Astrocyte (in vitro differentiated cells and primary cell): ENCODE data around the gene B4GALT5. TPM values are rescaled to one million over a fixed set of nuclear protein-coding genes. Genes with fewer than 3 reads are reported as not detected.

Experiments used
- DNase-seq: peaks from one replicate; pipeline ENCODE4 v3.0.0-alpha.2; 2010; ENCODE audit warnings: low read depth
- FAIRE-seq: peaks from 2 replicates; lab custom pipeline; 2011; peaks lifted over from hg19 to GRCh38; lab: Jason Lieb, UNC
- H2AFZ ChIP-seq: 2 replicates; pipeline ENCODE4 v1.6.0; 2012; ENCODE audit warnings: low read depth, low read length, inconsistent platforms
- H3K27ac ChIP-seq: 2 replicates; pipeline ENCODE4 v1.5.1; 2011; ENCODE audit warnings: low read depth, low read length, inconsistent platforms
- H3K27me3 ChIP-seq: 2 replicates; pipeline ENCODE4 v1.6.0; 2011; ENCODE audit warnings: low read length, inconsistent platforms; ENCODE audit not compliant: insufficient read depth
- H3K36me3 ChIP-seq: 2 replicates; pipeline ENCODE4 v1.5.1; 2011; ENCODE audit warnings: low read length, inconsistent platforms; ENCODE audit not compliant: insufficient read depth
- H3K4me1 ChIP-seq: 2 replicates; pipeline ENCODE4 v1.5.1; 2011; ENCODE audit warnings: low read length, inconsistent platforms; ENCODE audit not compliant: insufficient read depth
- H3K4me2 ChIP-seq: 2 replicates; pipeline ENCODE4 v1.6.0; 2012; ENCODE audit warnings: low read length, inconsistent platforms
- H3K4me3 ChIP-seq: 2 replicates; pipeline ENCODE4 v1.5.1; 2011; ENCODE audit warnings: low read depth, mild to moderate bottlenecking, low read length, inconsistent platforms; ENCODE audit not compliant: insufficient read depth
- H3K79me2 ChIP-seq: 2 replicates; pipeline ENCODE4 v1.6.0; 2012; ENCODE audit warnings: mild to moderate bottlenecking, low read length, inconsistent platforms; ENCODE audit not compliant: insufficient read depth
- H3K9ac ChIP-seq: 2 replicates; pipeline ENCODE4 v1.6.0; 2012; ENCODE audit warnings: mild to moderate bottlenecking, low read length, inconsistent platforms
- H3K9me3 ChIP-seq: 2 replicates; pipeline ENCODE4 v1.5.1; 2012; ENCODE audit warnings: low read depth, mild to moderate bottlenecking, low read length, inconsistent platforms; ENCODE audit not compliant: insufficient read depth
- H4K20me1 ChIP-seq: 2 replicates; pipeline ENCODE4 v1.6.0; 2012; ENCODE audit warnings: low read length, inconsistent platforms; ENCODE audit not compliant: insufficient read depth
- H3K27ac Mint-ChIP-seq: one replicate; pipeline ENCODE4 v1.8.0; 2021; ENCODE audit warnings: mild to moderate bottlenecking, mixed read lengths; ENCODE audit not compliant: unreplicated experiment
- H3K27me3 Mint-ChIP-seq: one replicate; pipeline ENCODE4 v1.8.0; 2021; ENCODE audit warnings: low read depth, mixed read lengths; ENCODE audit not compliant: unreplicated experiment
- H3K36me3 Mint-ChIP-seq: one replicate; pipeline ENCODE4 v1.8.0; 2021; ENCODE audit warnings: low read depth, mixed read lengths; ENCODE audit not compliant: unreplicated experiment
- H3K4me1 Mint-ChIP-seq: one replicate; pipeline ENCODE4 v1.8.0; 2021; ENCODE audit warnings: low read depth, mixed read lengths; ENCODE audit not compliant: unreplicated experiment
- H3K4me3 Mint-ChIP-seq: one replicate; pipeline ENCODE4 v1.8.0; 2021; ENCODE audit warnings: mild to moderate bottlenecking, moderate library complexity, mixed read lengths; ENCODE audit not compliant: unreplicated experiment
- H3K9me3 Mint-ChIP-seq: one replicate; pipeline ENCODE4 v1.8.0; 2021; ENCODE audit warnings: mild to moderate bottlenecking, mixed read lengths; ENCODE audit not compliant: unreplicated experiment
- CTCF ChIP-seq: IDR thresholded peaks from 2 replicates; pipeline ENCODE4 v1.5.1; 2011; ENCODE audit warnings: low read depth, mild to moderate bottlenecking, inconsistent platforms, low read length, moderate library complexity; ENCODE audit not compliant: insufficient read depth
- EZH2 ChIP-seq: IDR thresholded peaks from 2 replicates; pipeline ENCODE4 v1.6.1; 2012; ENCODE audit warnings: mild to moderate bottlenecking, low read length, inconsistent platforms; ENCODE audit not compliant: insufficient read depth
- total RNA-seq: library from RNA; stranded (reverse); gene quantifications from 2 replicates; pipeline ENCODE4 v1.2.1, GENCODE V29; 2021

Gene B4GALT5
- total RNA-seq, 1 donor from 2014 or later: 41.9 TPM

- Mint-ChIP-seq H3K9me3 (peaks cover 4% of the 10 kb centered on the region), H3K4me1 (peaks cover 9% of the 10 kb centered on the region), H3K27me3 (peaks cover 57% of the 10 kb centered on the region), H3K27ac (no peak overlapping the region), H3K36me3 (peaks cover 2% of the 10 kb centered on the region), H3K4me3 (no peak overlapping the region)
- DNase-seq (no peak), FAIRE-seq (no peak)
- Histone ChIP-seq H3K27ac (no peak overlapping the region), H3K9me3 (no peaks in the 10 kb centered on the region), H2AFZ (no peak overlapping the region), H3K27me3 (no peaks in the 10 kb centered on the region), H3K4me1 (peaks cover 17% of the 10 kb centered on the region), H3K79me2 (no peaks in the 10 kb centered on the region), H3K36me3 (no peaks in the 10 kb centered on the region), H3K4me3 (no peak overlapping the region), H3K9ac (no peak overlapping the region), H3K4me2 (no peak overlapping the region), H4K20me1 (no peaks in the 10 kb centered on the region)
- no peak for TF ChIP-seq CTCF
- no peak for TF ChIP-seq EZH2
Observed at GRCh38 chr20:49590163-49591017, 123.3 kb downstream of the B4GALT5 start.

GRCh38 chr20:49589747-49590146 is 123.9 kb downstream of the B4GALT5 start:
- FAIRE-seq (no peak), DNase-seq (no peak)
- Mint-ChIP-seq H3K9me3 (peaks cover 2% of the 10 kb centered on the region), H3K27me3 (peaks cover 59% of the 10 kb centered on the region), H3K27ac (no peak overlapping the region), H3K36me3 (peaks cover 2% of the 10 kb centered on the region), H3K4me3 (no peak overlapping the region), H3K4me1 (peaks cover 9% of the 10 kb centered on the region)
- no peaks in the 10 kb centered on the region for H3K27me3 ChIP-seq
- no peaks in the 10 kb centered on the region for H3K36me3 ChIP-seq
- H3K4me3 ChIP-seq: no peak overlapping the region
- no peak overlapping the region for H3K4me2 ChIP-seq
- no peaks in the 10 kb centered on the region for H3K79me2 ChIP-seq
- H2AFZ ChIP-seq: no peak overlapping the region
- no peak overlapping the region for H3K9ac ChIP-seq
- H3K4me1 ChIP-seq: peaks cover 11% of the 10 kb centered on the region
- H3K9me3 ChIP-seq: no peaks in the 10 kb centered on the region
- no peak overlapping the region for H3K27ac ChIP-seq
- TF ChIP-seq CTCF (no peak), EZH2 (no peak)
- no peaks in the 10 kb centered on the region for H4K20me1 ChIP-seq

- Mint-ChIP-seq H3K36me3 (no peaks in the 10 kb centered on the region), H3K4me1 (no peaks in the 10 kb centered on the region), H3K9me3 (peaks cover 2% of the 10 kb centered on the region), H3K4me3 (no peak overlapping the region), H3K27me3 (peaks cover 45% of the 10 kb centered on the region), H3K27ac (no peak overlapping the region)
- no peak for FAIRE-seq
- Histone ChIP-seq H2AFZ (no peak overlapping the region), H3K4me3 (no peak overlapping the region), H3K9me3 (peaks cover 6% of the 10 kb centered on the region), H3K36me3 (no peaks in the 10 kb centered on the region), H3K27ac (no peak overlapping the region), H3K9ac (no peak overlapping the region), H3K27me3 (no peaks in the 10 kb centered on the region), H3K79me2 (no peaks in the 10 kb centered on the region), H4K20me1 (no peaks in the 10 kb centered on the region), H3K4me2 (peak overlapping the region; percentile 14), H3K4me1 (peaks cover 7% of the 10 kb centered on the region)
- TF ChIP-seq EZH2 (no peak), CTCF (no peak)
- peak; percentile 53 for DNase-seq
Observed at GRCh38 chr20:49587111-49587570, 126.5 kb downstream of the B4GALT5 start.
